NCI-H446 treated with DMSO at 0.1 percent for 48 hours (cell line): ENCODE data around the gene FMNL2.

Experiments used
- DNase-seq: peaks from one replicate; lab custom pipeline; 2025; lab: John Stamatoyannopoulos, UW

The FMNL2 gene

DNA sequence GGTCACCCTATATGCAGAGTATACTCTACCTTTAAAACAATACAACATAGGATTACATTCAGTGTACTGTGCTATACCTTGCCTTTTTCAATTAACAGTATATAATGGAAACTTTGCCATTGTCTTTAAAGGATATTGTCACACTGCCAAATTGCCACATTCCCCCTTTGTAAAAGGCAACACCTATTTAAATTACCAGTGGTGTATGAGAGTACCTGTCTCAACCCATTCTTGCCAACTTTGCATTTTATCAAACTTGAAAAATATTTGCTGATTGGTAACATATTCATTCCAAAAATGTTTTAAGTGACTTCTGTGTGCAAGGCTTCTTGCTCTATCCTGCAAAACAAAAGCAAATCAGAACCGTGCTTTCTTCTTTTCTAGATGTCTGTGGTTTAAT is 92.9 kb downstream of the FMNL2 start:
- DNase-seq = no peak

GRCh38 chr2:152428800-152429582 is 94.0 kb downstream of the FMNL2 start:
- DNase-seq = no peak

GRCh38 chr2:152430876-152431275 is 95.9 kb downstream of the FMNL2 start:
- no peak for DNase-seq

GRCh38 chr2:152431370-152432098 is 96.6 kb downstream of the FMNL2 start:
- DNase-seq = no peak

- DNase-seq = peak; percentile 85
Measured at GRCh38 chr2:152432206-152432653, 97.3 kb downstream of the FMNL2 start.

- DNase-seq = no peak
Measured at GRCh38 chr2:152432765-152433164, 97.8 kb downstream of the FMNL2 start.

DNA sequence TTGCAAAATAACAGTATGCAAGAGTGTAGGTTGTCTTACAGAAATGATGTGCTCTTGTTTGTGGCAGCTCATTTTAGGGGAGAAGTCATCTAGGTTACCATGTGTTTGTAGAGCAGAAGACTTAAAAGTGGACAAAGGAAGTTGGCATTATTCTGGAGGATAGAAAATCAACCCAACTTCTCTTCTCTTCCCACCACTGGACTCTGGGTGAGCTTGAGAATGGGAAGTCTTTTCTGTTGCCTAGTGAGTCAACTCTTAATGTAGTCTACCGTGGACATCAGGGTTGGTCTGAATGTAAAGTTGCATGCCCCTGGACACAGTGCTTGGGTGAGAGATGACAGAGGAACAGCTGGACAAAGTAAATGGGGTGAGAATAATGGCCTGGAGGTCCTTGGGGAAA is 98.3 kb downstream of the FMNL2 start:
- DNase-seq = no peak

GRCh38 chr2:152433791-152434190 is 98.8 kb downstream of the FMNL2 start:
- DNase-seq = no peak

- DNase-seq = no peak
Measured at GRCh38 chr2:152434395-152435182, 99.6 kb downstream of the FMNL2 start.

DNA sequence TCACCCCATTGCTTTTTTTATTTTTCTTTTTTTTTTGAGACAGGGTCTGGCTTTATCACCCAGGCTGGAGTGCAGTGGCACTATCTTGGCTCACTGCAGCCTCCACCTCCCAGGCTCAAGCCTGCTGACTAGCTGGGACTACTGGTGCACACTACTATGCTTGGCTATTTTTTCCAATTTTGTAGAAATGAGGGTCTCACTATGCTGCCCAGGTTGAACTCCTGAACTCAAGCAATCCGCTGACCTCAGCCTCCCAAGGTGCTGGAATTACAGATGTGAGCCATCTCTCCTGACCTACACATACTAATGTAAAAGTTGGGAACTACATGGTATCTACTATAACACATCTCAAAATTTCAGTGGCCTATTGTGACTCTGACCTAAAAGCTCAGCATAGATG is 101.2 kb downstream of the FMNL2 start:
- no peak for DNase-seq

- peak; percentile 22 for DNase-seq
Measured at GRCh38 chr2:152437276-152438108, 102.5 kb downstream of the FMNL2 start.

DNA sequence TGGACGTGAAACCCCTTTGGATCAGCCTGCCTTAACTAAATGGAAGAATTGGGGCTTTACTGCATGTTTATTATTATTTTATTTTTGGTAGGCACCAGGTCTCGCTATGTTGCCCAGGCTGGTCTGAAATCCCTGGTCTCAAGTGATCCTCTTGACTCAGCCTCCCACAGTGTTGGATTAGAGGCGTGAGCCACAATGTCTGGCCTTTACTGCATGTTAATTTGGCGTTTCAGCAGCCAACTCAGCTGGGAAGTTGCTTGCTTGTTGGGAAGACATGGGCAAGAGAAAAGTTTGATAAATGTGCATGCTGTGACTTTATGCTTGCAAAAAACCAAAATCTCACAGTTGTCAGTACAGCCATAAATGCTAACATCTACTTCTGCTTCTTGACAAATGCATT is 105.1 kb downstream of the FMNL2 start:
- DNase-seq = no peak

DNA sequence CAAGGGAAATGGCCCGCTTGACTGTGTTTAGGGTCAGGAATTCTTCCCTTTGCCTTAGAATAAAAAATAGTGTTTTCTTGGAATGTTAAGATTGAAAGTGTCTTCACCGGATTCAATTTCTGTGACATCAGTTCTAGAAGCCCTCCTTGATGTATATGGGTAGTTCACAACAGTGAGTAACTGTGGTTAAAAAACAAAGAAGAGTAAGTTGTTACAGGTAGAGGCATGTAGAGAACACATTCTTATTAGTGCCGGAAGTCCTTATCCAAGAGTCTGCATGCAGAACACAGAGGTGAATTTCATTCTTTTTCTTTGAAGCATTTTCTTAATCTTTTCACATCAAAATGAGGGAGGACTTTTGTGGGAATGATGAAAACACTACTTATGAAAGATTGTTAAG is 105.5 kb downstream of the FMNL2 start:
- DNase-seq = no peak

GRCh38 chr2:152441961-152442360 is 107.0 kb downstream of the FMNL2 start:
- DNase-seq = no peak

DNA sequence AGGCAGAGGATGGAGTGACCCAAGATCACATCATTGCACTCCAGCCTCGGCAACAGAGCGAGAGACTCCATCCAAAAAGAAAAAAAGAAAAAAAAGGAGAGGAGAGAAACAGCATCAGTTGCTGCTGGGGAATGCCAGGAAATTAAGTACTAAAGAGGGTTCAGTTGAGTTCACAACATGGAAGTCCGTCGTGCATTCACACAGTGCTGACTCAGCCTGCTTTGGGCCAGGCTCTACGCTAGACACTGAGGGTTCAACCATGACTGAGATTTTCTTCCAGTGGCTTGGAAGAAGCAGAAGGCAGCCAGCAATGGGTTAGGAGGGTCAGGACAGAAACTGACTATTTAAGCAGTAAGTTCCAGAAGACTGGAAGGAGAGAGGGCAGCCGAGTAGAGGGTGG is 108.8 kb downstream of the FMNL2 start:
- no peak for DNase-seq

- DNase-seq = no peak
Measured at GRCh38 chr2:152444448-152444847, 109.5 kb downstream of the FMNL2 start.

DNA sequence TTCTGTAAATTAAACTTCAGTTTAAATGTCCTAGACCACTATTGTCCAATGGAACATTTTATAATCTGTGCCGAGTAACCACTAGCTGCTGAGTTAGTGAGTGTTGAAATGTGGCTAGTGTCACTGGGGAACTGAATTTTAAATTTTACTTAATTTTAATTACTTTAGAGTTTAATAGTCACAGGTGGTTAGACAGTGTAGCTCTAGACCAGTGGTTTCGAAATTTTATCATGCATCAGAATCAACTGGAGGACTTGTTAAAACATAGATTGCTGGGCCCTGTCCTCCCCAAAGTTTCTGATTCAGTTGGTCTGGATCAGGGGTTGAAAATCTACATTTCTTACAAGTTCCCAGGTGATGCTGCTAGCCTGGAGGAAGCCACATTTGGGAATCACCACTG is 110.4 kb downstream of the FMNL2 start:
- no peak for DNase-seq

DNA sequence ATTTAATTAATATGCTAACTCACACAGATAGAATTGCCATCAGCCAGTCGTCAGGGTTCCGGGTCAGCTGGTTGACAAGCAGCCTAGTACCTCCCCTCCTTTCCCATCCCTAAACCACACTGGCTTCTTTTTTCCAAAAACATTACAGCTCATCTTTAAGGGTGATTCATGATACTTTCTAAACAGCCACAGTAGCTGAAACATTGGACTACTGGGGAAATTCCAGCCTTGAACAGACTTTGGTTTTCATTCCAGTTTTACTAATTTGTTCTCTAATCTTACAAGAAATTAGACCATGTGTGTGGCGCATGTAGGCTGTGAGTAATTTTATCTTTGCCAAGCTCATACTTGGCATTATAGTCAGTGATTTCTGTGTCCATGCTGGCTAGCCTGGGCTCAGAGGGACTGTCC is 110.8 kb downstream of the FMNL2 start:
- DNase-seq = peak; percentile 86

- no peak for DNase-seq
Measured at GRCh38 chr2:152446213-152446612, 111.2 kb downstream of the FMNL2 start.

- no peak for DNase-seq
Measured at GRCh38 chr2:152447897-152448296, 112.9 kb downstream of the FMNL2 start.

GRCh38 chr2:152448606-152449005 is 113.6 kb downstream of the FMNL2 start:
- no peak for DNase-seq

GRCh38 chr2:152449578-152449977 is 114.6 kb downstream of the FMNL2 start:
- DNase-seq = no peak
